Activated CD4-positive, alpha-beta T cell treated with anti-CD3 and anti-CD28 coated beads, Interleukin-2, Interleukin-4, amounts not matched to agents 100 ng/mL and 50 ng/mL, durations not matched to agents 16 hours and 8 hours (primary cell): ENCODE results near the gene ZBTB20.

Source experiments
- DNase-seq: peaks from one replicate; pipeline ENCODE4 v3.0.0-alpha.2; 2020; ENCODE audit warnings: low spot score

Gene ZBTB20

GRCh38 chr3:115087512-115087911 is 59.6 kb downstream of the ZBTB20 start:
- DNase-seq: no peak

- no peak for DNase-seq
These were observed 60.7 kb downstream of the ZBTB20 start for GRCh38 chr3:115086344-115086743.

DNA sequence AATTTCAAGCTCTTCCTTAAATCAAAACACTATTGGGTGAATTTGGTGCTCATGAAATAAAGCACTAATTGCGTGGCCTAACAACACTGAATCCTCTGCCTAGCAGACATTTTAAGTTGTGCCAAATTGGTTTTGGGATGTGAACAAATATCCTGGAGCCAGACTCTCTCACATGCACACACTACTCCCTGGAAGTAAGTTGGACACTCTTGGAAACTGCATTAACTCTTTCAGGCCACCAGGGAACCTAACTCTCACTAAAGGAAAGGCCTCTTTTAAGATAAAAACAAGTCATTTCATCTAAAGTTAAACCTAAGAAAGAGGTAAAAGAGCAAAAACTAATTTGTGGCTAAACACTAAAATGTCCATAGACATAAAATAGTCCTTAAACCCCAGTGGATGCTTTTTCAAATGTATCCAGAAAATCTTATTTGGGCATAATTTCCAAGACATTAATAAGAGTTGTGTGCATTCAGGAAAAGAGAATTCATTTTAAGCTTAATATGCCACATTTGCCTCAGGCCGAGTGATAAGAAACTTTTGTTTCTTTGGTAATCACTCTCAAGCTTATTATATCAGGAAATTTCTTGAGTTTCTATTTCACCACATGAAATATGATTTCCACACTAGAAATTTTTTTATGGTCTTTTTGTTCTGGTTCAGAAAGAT is 61.8 kb downstream of the ZBTB20 start:
- no peak for DNase-seq

GRCh38 chr3:115084686-115085085 is 62.4 kb downstream of the ZBTB20 start:
- no peak for DNase-seq

DNA sequence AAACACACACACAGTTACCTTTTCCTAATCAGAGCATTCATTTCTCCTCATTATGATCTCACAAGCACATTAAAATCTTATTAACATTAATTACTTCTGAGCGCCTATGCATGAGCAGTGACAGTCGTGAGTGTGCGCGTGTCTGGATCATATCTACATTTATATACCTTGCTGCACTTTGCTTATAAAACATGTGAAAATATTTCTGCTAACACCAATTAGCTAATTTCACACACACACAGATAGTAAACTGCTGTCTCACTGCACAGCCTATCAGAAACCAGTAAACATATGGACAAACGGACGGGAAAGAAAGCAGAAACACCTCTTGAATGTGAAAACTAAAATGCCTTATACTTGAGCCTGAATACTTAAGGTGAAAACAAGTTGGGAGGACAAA is 64.8 kb downstream of the ZBTB20 start:
- no peak for DNase-seq

GRCh38 chr3:115081444-115081843 is 65.6 kb downstream of the ZBTB20 start:
- no peak for DNase-seq

DNA sequence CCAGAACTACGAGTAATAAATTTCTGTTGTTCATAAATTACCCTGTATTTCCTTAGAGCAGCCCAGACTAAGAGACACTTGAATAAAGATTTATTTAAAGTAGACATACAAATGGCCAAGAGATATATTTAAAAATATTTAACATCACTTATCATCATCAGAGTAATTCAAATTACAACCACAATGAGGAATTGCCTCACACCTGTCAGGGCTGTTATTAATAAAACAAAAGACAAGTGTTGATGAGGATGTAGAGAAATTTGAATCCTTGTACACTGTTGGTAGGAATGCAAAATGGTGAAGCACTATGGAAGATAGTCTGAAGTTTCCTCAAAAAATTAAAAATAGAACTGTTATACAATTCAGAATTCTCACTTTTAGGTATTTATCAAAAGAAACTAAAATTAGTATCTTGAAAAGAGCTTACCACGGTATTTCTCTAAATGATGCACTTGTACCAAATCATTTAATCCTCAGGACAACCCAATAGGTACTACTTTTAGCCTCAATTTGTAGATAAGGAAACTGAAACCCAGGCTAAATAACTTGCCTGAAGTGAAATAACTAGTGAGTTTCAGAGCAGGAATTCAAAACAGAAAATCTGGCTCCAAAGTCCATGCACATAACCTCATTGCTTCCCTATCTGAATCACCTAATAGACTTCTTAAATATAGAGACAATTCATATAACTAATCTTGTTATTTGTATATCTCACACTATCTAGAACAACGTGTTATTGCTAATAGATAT is 69.4 kb downstream of the ZBTB20 start:
- DNase-seq: peak; percentile 1

DNA sequence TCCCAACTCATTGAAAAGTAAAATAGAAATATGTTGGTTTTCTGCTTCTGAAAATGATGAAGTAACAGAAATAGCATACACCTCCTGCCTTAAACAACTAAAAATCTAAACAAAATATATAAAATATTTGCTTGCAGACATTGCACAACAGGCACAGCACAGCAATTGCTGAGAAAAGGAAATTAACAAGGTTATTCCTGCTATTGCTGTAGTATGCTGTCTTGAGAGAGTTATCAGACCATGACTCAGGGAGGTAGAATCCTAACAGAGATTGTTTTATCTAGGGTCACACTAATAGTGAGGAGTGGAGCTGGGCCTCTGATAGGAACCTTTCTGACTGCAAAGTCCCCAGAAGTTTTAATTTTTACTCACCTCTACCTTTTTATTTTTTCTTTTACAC is 72.6 kb downstream of the ZBTB20 start:
- no peak for DNase-seq

DNA sequence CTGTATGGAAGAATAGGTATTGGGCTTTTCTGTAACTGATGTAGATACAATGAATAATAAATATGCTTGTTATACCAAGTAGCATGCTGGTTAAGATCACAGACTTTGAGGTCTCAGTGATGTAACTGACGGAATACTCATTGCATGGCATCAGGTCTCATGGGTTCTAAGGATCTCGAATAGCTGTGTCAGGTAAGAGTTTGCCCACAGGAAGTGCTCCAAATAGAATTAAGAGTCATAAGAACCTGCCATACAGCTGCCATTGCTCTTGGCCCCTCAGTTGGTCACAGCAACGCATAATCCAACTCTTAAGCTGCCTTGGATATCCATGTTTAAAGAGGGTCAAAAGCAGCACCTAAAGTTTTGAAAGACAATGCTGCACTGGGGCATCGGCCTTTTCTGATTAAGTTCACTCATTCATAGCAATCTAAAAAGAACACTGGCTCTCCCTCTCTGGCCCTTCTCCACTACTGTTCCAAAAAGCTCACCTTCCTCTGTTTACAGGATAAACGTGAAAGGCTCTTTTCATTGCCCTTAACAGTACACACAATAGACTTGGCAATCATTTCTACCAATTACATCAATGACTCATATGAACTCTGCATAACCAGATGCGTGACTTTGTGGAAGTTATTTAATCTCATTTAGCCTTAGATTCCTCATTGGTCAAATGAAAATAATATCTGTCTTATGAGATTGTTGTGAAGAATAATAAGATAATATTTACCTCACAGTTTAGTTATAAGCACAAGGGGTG is 74.6 kb downstream of the ZBTB20 start:
- DNase-seq: no peak

- no peak for DNase-seq
These were observed 75.5 kb downstream of the ZBTB20 start for GRCh38 chr3:115071601-115072000.

DNA sequence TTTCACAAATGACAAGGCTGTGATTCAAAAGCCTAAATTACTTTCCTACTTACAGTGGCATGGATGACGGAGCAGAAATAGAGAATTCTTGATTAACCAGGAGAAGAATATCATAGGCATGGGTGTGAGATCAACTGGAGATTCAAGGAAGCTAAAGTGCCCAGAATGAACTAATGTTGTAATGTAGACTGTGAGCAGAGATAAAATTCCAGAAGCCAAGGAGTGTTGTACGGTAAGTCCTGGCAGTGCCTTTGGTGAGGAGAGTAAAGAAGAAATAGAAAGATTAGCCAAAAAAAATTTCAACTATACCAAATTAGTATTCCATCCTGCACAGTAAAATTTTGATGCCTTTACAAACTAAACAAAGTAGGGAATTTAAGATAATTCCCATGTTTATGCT is 75.9 kb downstream of the ZBTB20 start:
- no peak for DNase-seq

DNA sequence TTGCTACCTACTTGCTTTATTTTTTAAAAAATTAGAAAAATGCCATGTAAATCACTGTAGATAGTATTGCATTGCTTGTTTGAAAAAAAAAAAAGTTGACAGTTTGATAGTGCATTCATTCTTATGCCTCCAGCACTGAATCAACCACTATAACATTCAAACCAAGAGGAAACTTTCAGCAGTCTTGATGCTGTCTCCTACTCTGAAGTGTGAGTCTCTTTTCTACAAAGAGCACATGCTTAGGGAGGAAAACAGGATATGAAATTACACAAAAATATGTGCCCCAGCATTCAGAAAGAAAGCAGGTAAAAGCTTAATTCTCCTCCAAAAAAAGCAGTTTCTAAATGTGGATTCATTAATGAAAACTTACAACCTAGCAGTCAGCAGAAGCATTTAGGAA is 78.3 kb downstream of the ZBTB20 start:
- no peak for DNase-seq

DNA sequence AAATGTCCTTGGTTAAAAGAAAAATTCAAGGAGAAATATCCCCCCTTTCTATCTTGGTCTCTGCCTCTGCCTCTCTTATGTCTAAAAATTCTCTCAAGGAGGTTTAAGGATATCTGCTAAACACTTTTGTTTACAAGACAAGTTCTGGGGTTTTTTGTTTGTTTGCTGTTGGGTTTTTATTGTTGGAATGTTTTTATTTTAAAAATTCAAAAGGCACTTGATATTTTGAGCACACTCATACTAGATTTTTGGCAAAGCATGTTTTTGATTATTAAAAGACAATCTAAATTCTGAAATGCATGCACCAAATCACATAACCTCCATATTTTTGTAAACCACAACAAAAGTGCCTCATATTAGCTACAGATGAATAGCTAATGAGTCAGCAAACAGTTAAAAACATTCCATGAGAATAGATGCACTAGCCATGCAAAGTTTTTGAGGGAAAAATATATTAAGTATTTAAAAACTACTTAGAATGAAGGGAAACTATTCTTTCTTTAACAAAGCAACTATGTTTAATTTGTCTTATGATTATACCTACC is 84.6 kb downstream of the ZBTB20 start:
- no peak for DNase-seq

GRCh38 chr3:115062009-115062408 is 85.1 kb downstream of the ZBTB20 start:
- DNase-seq: no peak

DNA sequence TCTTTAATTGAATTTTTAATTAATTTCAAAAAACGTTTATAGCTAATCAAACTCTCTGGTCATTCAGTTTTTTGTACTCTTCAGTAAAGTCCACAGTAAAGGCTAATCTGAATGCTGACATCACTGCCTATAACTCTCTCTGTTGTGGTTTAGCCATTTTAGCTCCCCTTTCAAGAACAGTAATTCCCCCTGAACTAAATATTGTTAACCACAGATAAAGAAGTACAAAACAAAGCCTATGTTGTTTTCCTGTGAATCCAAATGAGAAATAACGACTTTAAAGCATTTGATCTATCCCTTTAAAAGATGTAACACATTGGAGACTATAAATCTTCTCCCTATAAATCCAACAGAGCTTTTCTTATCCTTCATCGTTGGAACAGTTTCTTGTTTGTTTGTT is 94.2 kb downstream of the ZBTB20 start:
- no peak for DNase-seq

- no peak for DNase-seq
These were observed 104.7 kb downstream of the ZBTB20 start for GRCh38 chr3:115042351-115042750.

GRCh38 chr3:115040673-115041286 is 106.3 kb downstream of the ZBTB20 start:
- DNase-seq: peak; percentile 24

GRCh38 chr3:115040246-115040645 is 106.8 kb downstream of the ZBTB20 start:
- DNase-seq: no peak

- no peak for DNase-seq
These were observed 108.3 kb downstream of the ZBTB20 start for GRCh38 chr3:115038817-115039216.

DNA sequence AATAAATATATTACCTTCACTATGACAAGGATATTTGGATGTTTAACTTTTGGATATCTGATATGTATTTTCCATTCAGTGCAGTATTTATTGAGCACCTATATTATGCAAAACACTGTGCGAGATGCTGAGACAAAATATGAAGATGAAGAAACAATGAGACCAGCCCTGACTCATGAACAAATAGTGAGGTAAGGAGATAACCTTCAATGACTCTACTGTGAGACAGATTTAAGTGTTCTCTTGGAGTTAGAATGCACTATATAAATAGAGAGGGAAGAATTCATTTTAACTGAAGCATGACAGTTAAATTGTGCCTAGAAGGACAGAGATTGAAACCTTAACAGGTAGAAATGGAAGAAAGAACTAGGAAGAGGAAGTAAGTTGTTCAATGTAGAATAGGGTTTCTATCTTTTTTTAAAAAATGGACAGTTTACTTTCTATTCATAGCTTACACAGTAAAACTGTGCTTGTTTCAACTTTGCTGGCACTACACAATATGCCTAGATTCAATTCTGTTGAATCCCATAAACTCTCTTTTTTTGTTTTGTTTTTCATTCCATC is 124.2 kb downstream of the ZBTB20 start:
- DNase-seq: no peak

GRCh38 chr3:115022199-115022598 is 124.9 kb downstream of the ZBTB20 start:
- no peak for DNase-seq

- no peak for DNase-seq
These were observed 126.0 kb downstream of the ZBTB20 start for GRCh38 chr3:115021061-115021460.
